Stomach (tissue), 4 donors: ENCODE data around the gene SCRT2.

Experiments used
- EP300 ChIP-seq: sonication (generic); formaldehyde crosslinking; IDR thresholded peaks from one replicate; pipeline ENCODE4 v1.6.1; 2017; ENCODE audit warnings: antibody characterized with exemption
- POLR2A ChIP-seq, 4 donors: fragments of 450-650 bp; IDR thresholded peaks; one replicate each; pipeline ENCODE4 v1.6.1; 2016; ENCODE audit warnings: antibody characterized with exemption in 4 of 4, control low read depth in 2 of 4, mild to moderate bottlenecking in 1 of 4, moderate library complexity in 1 of 4

DNA sequence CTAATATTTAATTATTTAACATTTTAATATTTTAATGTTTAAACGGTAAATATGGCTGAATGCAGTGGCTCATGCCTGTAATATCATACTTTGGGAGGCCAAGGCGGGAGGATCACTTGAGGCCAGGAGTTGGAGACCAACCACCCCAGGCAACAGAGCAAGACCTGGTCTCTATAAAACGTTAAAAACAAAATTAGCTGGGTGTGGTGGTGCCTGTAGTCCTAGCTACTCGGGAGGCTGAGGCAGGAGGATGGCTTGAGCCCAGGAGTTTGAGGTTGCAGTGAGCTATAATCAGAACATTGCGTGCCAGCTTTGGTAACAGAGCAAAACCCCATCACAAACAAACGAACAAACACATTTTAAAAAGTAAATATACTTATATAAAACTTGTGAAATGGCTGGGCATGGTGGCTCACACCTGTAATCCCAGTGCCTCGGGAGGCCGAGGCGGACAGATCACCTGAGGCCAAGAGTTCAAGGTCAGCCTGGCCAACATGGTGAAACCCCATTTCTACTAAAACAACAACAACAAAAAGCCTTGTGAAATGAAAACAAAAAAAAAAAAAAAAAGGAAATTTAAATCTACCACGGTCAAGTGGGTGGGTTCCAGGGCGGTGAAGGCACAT is 30.8 kb downstream of the SCRT2 start:
- TF ChIP-seq EP300 (no peak), POLR2A (IDR thresholded peaks at IDR 0.05) (no peak)
